ENCODE data around the gene ZNF473. TPM values are rescaled to one million over a fixed set of nuclear protein-coding genes. Genes with fewer than 3 reads are reported as not detected.

Gene ZNF473
- total RNA-seq, 1 experiment from 2014 or later = 19.0 TPM

DNA sequence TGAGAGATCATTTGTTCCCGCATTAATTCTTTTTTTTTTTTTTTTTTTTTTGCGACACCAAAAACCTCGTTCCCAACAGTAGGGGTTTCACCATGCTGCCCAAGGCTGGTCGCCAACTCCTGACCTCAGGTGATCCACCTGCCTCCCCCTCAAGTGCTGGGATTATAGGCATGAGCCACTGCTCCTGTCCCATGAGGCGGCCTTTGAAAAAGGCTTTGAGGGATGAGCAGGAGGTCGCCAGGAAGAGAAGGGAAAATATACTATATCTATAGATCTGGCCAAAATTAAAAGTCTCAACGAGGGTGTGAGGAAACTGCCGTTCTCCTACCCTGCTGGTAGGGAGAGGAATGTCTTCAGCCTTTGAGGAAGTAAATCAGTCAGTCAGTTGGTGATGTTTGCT is 26.2 kb downstream of the ZNF473 start:
- Histone ChIP-seq H4K5ac (ENCODE audit: insufficient read length, low read depth, low read length) (no peak overlapping the region), H3K27ac (ENCODE audit: insufficient read length, low read depth, low read length) (no peak overlapping the region), H2BK15ac (ENCODE audit: low read depth, low read length) (no peak overlapping the region), H3K79me2 (ENCODE audit: insufficient read depth, low read length) (no peaks in the 10 kb centered on the region), H3K9me3 (ENCODE audit: control insufficient read depth, low read depth, low read length) (peaks cover 22% of the 10 kb centered on the region), H3K18ac (ENCODE audit: insufficient read length, low read depth, low read length) (no peak overlapping the region), H2BK20ac (ENCODE audit: low read depth, low read length, poor library complexity, severe bottlenecking) (no peak overlapping the region), H3K14ac (ENCODE audit: insufficient read depth, low read length) (no peak overlapping the region), H2BK120ac (ENCODE audit: low read depth, low read length, poor library complexity, severe bottlenecking) (no peak overlapping the region), H3T11ph (ENCODE audit: low read length) (no peak overlapping the region), H2BK12ac (ENCODE audit: insufficient read length, low read depth, low read length) (no peak overlapping the region), H3K9ac (ENCODE audit: extremely low read depth, insufficient read length, low read length) (no peak overlapping the region), H3K23ac (ENCODE audit: insufficient read length, low read depth, low read length) (no peak overlapping the region), H2BK5ac (ENCODE audit: insufficient read length, low read length) (no peak overlapping the region), H4K8ac (replicated peaks; ENCODE audit: insufficient read length, low read depth, low read length) (no peak overlapping the region), H4K91ac (ENCODE audit: insufficient read length, low read depth, low read length) (no peak overlapping the region), H3K4ac (ENCODE audit: low read depth, low read length) (no peak overlapping the region), H2AFZ (ENCODE audit: low read length) (no peak overlapping the region), H2AK5ac (ENCODE audit: insufficient read length, low read length) (no peak overlapping the region), H3K4me1 (ENCODE audit: insufficient read depth, low read length) (no peaks in the 10 kb centered on the region), H3K27me3 (ENCODE audit: insufficient read depth, low read length) (no peaks in the 10 kb centered on the region), H3K79me1 (ENCODE audit: insufficient read depth, low read depth, low read length, poor library complexity, severe bottlenecking) (no peaks in the 10 kb centered on the region), H4K20me1 (ENCODE audit: control insufficient read depth, insufficient read depth, insufficient read length) (no peaks in the 10 kb centered on the region), H3K4me2 (ENCODE audit: insufficient read depth, insufficient read length, low read length) (no peak overlapping the region), H3K56ac (ENCODE audit: insufficient read length, low read depth, low read length) (no peak overlapping the region), H3K23me2 (ENCODE audit: insufficient read length, low read depth, low read length, poor library complexity, severe bottlenecking) (no peaks in the 10 kb centered on the region)
- peaks cover 16 to 20% (median 18%) of the 10 kb centered on the region in 3 experiments for H3K36me3 Mint-ChIP-seq (ENCODE audit: insufficient read depth in 1 of 3, low read depth in 3 of 3)
- H3K9me3 Mint-ChIP-seq = peaks cover 48 to 62% of the 10 kb centered on the region in 2 experiments
- H3K27ac Mint-ChIP-seq = peak overlapping the region in 1 of 3 experiments; percentile 62; a peak in 1 of 7 replicates
- TF ChIP-seq, protein P1, sequence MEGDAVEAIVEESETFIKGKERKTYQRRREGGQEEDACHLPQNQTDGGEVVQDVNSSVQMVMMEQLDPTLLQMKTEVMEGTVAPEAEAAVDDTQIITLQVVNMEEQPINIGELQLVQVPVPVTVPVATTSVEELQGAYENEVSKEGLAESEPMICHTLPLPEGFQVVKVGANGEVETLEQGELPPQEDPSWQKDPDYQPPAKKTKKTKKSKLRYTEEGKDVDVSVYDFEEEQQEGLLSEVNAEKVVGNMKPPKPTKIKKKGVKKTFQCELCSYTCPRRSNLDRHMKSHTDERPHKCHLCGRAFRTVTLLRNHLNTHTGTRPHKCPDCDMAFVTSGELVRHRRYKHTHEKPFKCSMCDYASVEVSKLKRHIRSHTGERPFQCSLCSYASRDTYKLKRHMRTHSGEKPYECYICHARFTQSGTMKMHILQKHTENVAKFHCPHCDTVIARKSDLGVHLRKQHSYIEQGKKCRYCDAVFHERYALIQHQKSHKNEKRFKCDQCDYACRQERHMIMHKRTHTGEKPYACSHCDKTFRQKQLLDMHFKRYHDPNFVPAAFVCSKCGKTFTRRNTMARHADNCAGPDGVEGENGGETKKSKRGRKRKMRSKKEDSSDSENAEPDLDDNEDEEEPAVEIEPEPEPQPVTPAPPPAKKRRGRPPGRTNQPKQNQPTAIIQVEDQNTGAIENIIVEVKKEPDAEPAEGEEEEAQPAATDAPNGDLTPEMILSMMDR (conservative IDR thresholded peaks at IDR 0.05) = no peak
- H3K4me1 Mint-ChIP-seq = peaks cover 3 to 6% of the 10 kb centered on the region in 2 experiments; a peak in 3 of 4 replicates
- H3K4me3 Mint-ChIP-seq = no peak overlapping the region
- no peak for DNase-seq
- H3K27me3 Mint-ChIP-seq (ENCODE audit: low read depth) = no peaks in the 10 kb centered on the region; the same call in 1 of the 2 replicates
- WGBS (ENCODE audit: extremely low coverage, insufficient read length, low lambda C conversion rate) = no CpG with 5 or more reads among the region's 8 CpGs
